K562 (cell line): ENCODE data around the gene NR3C1. TPM values are rescaled to one million over a fixed set of nuclear protein-coding genes. Genes with fewer than 3 reads are reported as not detected.

ENCODE experiments used
- ATAC-seq: fragments of 200-7000 bp; cut with Tn5 transposase; 3 replicates; pipeline ENCODE4 v1.9.1; 2020; ENCODE audit warnings: moderate library complexity
- BruUV-seq: library from RNA; stranded (reverse); fragments of 400-500 nt; replicated peaks from 2 replicates; lab custom pipeline; 2021; lab: Mats Ljungman, UMichigan
- CTCF ChIA-PET: fragments of 300-600 bp; formaldehyde crosslinking; extraction: SDS; loops from one replicate; lab custom pipeline; 2021; ENCODE audit warnings: low intra/inter-chr PET ratio; lab: Yijun Ruan, JAX
- POLR2A ChIA-PET: fragments of 300-600, 350-650 bp; sonication (Branson Sonifier 250); formaldehyde crosslinking; extraction: SDS; loops from one replicate; lab custom pipeline; 2021; ENCODE audit warnings: antibody characterized with exemption, inconsistent platforms; lab: Yijun Ruan, JAX
- DNase-seq, 4 experiments: peaks; one replicate each; pipeline versions ENCODE4 v3.0.0 to v3.0.0-alpha.2; 2011 to 2018; ENCODE audit warnings: low spot score in 3 of 4, mixed read lengths in 3 of 4; ENCODE audit errors: extremely low read depth in 1 of 4
- FAIRE-seq: peaks from 2 replicates; lab custom pipeline; 2011; peaks lifted over from hg19 to GRCh38; lab: Jason Lieb, UNC
- H2AFZ ChIP-seq: 2 replicates; pipeline ENCODE4 v1.6.0; 2011; ENCODE audit warnings: low read depth, low read length, control low read depth, inconsistent platforms
- H3K27ac ChIP-seq: fragments of 200-600 bp; 3 replicates; pipeline ENCODE4 v1.8.0; 2011; ENCODE audit warnings: low read depth, mild to moderate bottlenecking, control low read depth, inconsistent platforms, low read length, moderate library complexity, mixed read lengths; ENCODE audit errors: extremely low read depth
- H3K27me3 ChIP-seq, 2 experiments: fragments of 300-600 bp in 1 of 2; 2 replicates in 1 of 2; 3 replicates in 1 of 2; pipeline versions ENCODE4 v1.6.0 to v1.8.0; 2011; ENCODE audit warnings: inconsistent platforms in 2 of 2, low read length in 2 of 2, mild to moderate bottlenecking in 1 of 2, mixed read lengths in 1 of 2, moderate library complexity in 1 of 2; ENCODE audit not compliant: control insufficient read depth in 2 of 2, insufficient read depth in 2 of 2
- H3K36me3 ChIP-seq: fragments of 300-600 bp; 3 replicates; pipeline ENCODE4 v1.8.0; 2011; ENCODE audit warnings: mild to moderate bottlenecking, low read length, inconsistent platforms; ENCODE audit not compliant: control insufficient read depth, insufficient read depth
- H3K4me1 ChIP-seq, 2 experiments: fragments of 200-600 bp in 1 of 2; replicated peaks in 1 of 2; 2 replicates in 1 of 2; 3 replicates in 1 of 2; pipeline versions ENCODE4 v1.5.1 to v1.8.0; 2011; ENCODE audit warnings: inconsistent platforms in 2 of 2, low read length in 2 of 2, mild to moderate bottlenecking in 1 of 2, mixed read lengths in 1 of 2, moderate library complexity in 1 of 2; ENCODE audit not compliant: control insufficient read depth in 2 of 2, insufficient read depth in 2 of 2
- H3K4me2 ChIP-seq: 2 replicates; pipeline ENCODE4 v1.6.1; 2011; ENCODE audit warnings: low read length, control low read depth, inconsistent platforms, mixed read lengths; ENCODE audit not compliant: insufficient read depth
- H3K4me3 ChIP-seq: fragments of 200-600 bp; sonication (generic), shearing (Covaris generic); 2 replicates; pipeline ENCODE4 v1.5.1; 2016; ENCODE audit warnings: control low read depth, inconsistent platforms
- H3K79me2 ChIP-seq: fragments of 200-600 bp; 3 replicates; pipeline ENCODE4 v1.8.0; 2011; ENCODE audit warnings: low read length, inconsistent platforms; ENCODE audit not compliant: control insufficient read depth, insufficient read depth
- H3K9ac ChIP-seq, 2 experiments: 2 replicates each; pipeline versions ENCODE4 v1.6.0 to v1.6.1; 2011; ENCODE audit warnings: low read depth in 2 of 2, low read length in 2 of 2, control low read depth in 1 of 2, inconsistent platforms in 1 of 2, mild to moderate bottlenecking in 1 of 2, mixed read lengths in 1 of 2; ENCODE audit not compliant: insufficient read depth in 1 of 2
- H3K9me1 ChIP-seq: one replicate; pipeline ENCODE4 v1.6.0; 2011; ENCODE audit warnings: inconsistent platforms, mild to moderate bottlenecking, low read length, moderate library complexity; ENCODE audit not compliant: control insufficient read depth, insufficient read depth
- H3K9me3 ChIP-seq: replicated peaks from 2 replicates; pipeline ENCODE4 v1.5.1; 2011; ENCODE audit warnings: low read depth, low read length, inconsistent platforms; ENCODE audit not compliant: control insufficient read depth, insufficient read depth
- H4K20me1 ChIP-seq: replicated peaks from 2 replicates; pipeline ENCODE4 v1.6.1; 2011; ENCODE audit warnings: low read length, inconsistent platforms, mixed read lengths; ENCODE audit not compliant: control insufficient read depth, insufficient read depth
- C11orf30 ChIP-seq: fragments of 450-650 bp; IDR thresholded peaks from 2 replicates; pipeline ENCODE4 v1.6.1; 2016; ENCODE audit warnings: low read depth, mild to moderate bottlenecking
- LEF1 ChIP-seq: fragments of 450-650 bp; IDR thresholded peaks from 2 replicates; pipeline ENCODE4 v1.6.1; 2016; ENCODE audit warnings: mild to moderate bottlenecking
- SMAD3 ChIP-seq: fragments of 450-650 bp; formaldehyde crosslinking; conservative IDR thresholded peaks from 2 replicates; pipeline ENCODE4 v1.4.0; 2020; ENCODE audit warnings: mild to moderate bottlenecking
- ZBTB2 ChIP-seq: fragments of 450-650 bp; IDR thresholded peaks from 2 replicates; pipeline ENCODE4 v1.6.1; 2016; ENCODE audit warnings: antibody characterized with exemption
- ZBTB49 ChIP-seq: sonication (generic); formaldehyde crosslinking; IDR thresholded peaks from 2 replicates; pipeline ENCODE4 v1.8.0; 2022; ENCODE audit warnings: missing genetic modification reagents, mild to moderate bottlenecking, borderline replicate concordance
- ZNF316 ChIP-seq: fragments of 450-650 bp; IDR thresholded peaks from 2 replicates; pipeline ENCODE4 v1.6.1; 2016
- ZNF586 ChIP-seq: fragments of 450-650 bp; formaldehyde crosslinking; conservative IDR thresholded peaks from 2 replicates; pipeline ENCODE4 v1.4.0; 2020; ENCODE audit warnings: mild to moderate bottlenecking, moderate library complexity
- ZNF696 ChIP-seq: fragments of 250-450 bp; sonication (Bioruptor Pico); conservative IDR thresholded peaks from 2 replicates; pipeline ENCODE4 v1.4.0; 2020; ENCODE audit warnings: mild to moderate bottlenecking, moderate library complexity
- WGBS: fragments of 100-300 bp; shearing (Covaris generic); methylation state at CpG from one replicate; pipeline ENCODE4 v1.1.6; 2016; ENCODE audit warnings: low coverage, mixed read lengths; ENCODE audit not compliant: insufficient coverage; ENCODE audit errors: missing lambda C conversion rate; 5-methylcytosine and 5-hydroxymethylcytosine counted together
- in situ Hi-C: fragments of 300-500 bp; cut with MboI; formaldehyde crosslinking; loops from 4 replicates; pipeline ENCODE4 v1.15.0; 2018; ENCODE audit warnings: inconsistent platforms, mixed read lengths
- intact Hi-C: fragments of 100-400 bp; cut with micrococcal nuclease; formaldehyde crosslinking; loops from 2 replicates; pipeline ENCODE4 v1.14.2; 2022
- polyA plus RNA-seq, 8 experiments: library from polyadenylated mRNA; depleted of rRNA in 4 of 8; stranded (reverse) in 5 of 8; unstranded in 3 of 8; fragments of >200 nt; fragmentation: Nextera tagmentation in 2 of 8; fragmentation: Illumina TruSeq in 1 of 8; extraction: Ambion mirVana in 2 of 8; extraction: Trizol in 1 of 8; gene quantifications; 2 replicates each; pipeline versions ENCODE4 v1.2.1 to v1.2.3, GENCODE V29; 2011 to 2014; ENCODE audit warnings: inconsistent platforms in 1 of 8, missing spikeins in 1 of 8
- total RNA-seq, 7 experiments: library from RNA; depleted of rRNA in 6 of 7; stranded (reverse); fragments of >200 nt in 6 of 7; fragmentation: Illumina TruSeq in 2 of 7; extraction: Trizol in 2 of 7; gene quantifications; 2 replicates each; pipeline versions ENCODE4 v1.2.1 to v1.2.3, GENCODE V29; 2011 to 2021; ENCODE audit warnings: low replicate concordance in 1 of 7

Gene NR3C1
- total and polyA plus RNA-seq, 9 of the 15 experiments (the other 6 are each of a cell fraction or from before 2014, with no cell fraction given), result 8.2 to 36.0 (median 15.0) TPM

DNA sequence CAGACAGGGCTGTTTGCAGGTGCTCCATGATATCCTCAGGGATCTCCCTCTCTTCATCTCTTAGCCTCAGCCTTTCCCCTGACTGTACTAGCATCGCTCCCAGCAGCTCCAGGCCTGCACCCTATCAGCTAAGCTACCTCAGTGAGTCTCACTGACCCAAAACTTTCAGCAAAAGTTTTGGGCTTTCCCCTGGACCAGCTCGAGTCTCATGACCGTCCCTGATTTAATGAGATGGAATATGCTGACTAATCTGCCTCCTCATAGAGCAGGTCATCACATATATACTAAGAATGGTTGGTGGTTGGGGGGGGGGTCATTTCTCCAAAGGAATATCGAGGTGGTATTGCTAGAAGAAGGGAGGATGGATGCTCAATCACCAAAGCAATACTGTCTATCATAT, 151.5 kb downstream of the NR3C1 start:
- Histone ChIP-seq H3K4me1 (peaks cover 33 to 40% of the 10 kb centered on the region in 2 experiments), H3K9me3 (no peaks in the 10 kb centered on the region), H3K9me1 (no peaks in the 10 kb centered on the region), H3K27ac (no peak overlapping the region), H3K4me3 (no peak overlapping the region), H3K36me3 (no peaks in the 10 kb centered on the region), H3K79me2 (no peaks in the 10 kb centered on the region), H2AFZ (no peak overlapping the region), H4K20me1 (no peaks in the 10 kb centered on the region), H3K27me3 (no peaks in the 10 kb centered on the region), H3K4me2 (no peak overlapping the region), H3K9ac (no peak overlapping the region)
- intact Hi-C loops (no loop called here), in situ Hi-C loops (no loop called here)
- no TSS peak for BruUV-seq
- no peak for ATAC-seq
- POLR2A ChIA-PET, result no interaction called here
- 46% methylated on average over 4 of the region's 4 CpGs for WGBS
- DNase-seq, result no peak
- CTCF ChIA-PET, result no interaction called here
- TF ChIP-seq C11orf30 (peak; percentile 42; the same call in 1 of the 2 replicates), ZNF586 (no peak), ZBTB49 (no peak), SMAD3 (CRISPR knock-in tag) (no peak), ZNF696 (no peak), LEF1 (no peak), ZNF316 (peak; percentile 65), ZBTB2 (no peak)
- no peak for FAIRE-seq
